Fibroblast of mammary gland (primary cell): ENCODE data around the gene LRRC8C.

Experiments
- DNase-seq: peaks from one replicate; pipeline ENCODE4 v3.0.0-alpha.2; 2010; ENCODE audit warnings: low read depth
- H3K4me3 ChIP-seq: 2 replicates; pipeline ENCODE4 v1.5.1; 2011; ENCODE audit warnings: low read depth, mild to moderate bottlenecking, low read length, moderate library complexity; ENCODE audit not compliant: control insufficient read depth
- TF ChIP-seq, protein P1 (sequence below): conservative IDR thresholded peaks from 2 replicates; pipeline ENCODE4 v1.5.1; 2011; ENCODE audit warnings: low read depth, low read length, inconsistent platforms; ENCODE audit not compliant: control insufficient read depth, insufficient read depth

The LRRC8C gene

DNA sequence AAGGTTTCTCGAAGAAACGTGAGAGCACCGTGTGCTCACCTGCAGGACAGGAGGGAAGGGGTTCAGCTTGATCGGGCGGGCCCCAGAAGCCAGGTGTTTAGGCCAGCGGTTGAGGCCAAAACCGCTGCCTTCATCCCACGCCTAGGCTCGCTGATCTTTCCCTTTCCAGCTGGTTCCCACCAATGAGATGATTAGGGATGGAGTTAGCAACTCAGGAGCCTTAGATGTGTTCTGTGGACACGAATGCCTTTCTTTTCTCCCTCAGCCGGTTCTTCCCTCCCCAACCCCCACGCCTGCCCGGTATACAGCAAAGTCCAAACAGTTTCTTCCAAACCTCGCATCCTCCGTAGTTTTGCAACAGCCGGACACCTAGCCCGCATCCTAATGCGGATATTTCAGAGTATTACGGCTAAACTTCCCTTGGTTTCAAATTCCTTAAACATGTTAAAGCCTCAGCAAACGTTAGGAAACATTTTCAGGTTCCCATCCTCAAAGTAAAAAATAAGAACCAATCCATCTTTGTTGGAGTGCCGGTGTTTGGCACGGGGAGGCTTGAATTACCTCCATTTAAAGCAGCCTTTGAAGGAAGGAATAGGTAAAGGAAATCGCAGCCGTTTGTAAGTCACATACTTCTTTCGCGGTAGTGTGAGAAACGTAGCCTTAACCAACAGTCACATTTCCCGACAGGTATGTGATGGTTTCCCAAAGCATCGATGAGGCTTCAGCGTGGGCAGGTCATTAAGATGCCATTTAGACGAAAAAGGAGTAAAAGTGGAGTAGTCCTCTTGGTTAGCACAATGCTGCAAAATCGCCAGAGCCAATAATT lies 1.1 kb downstream of the LRRC8C start:
- H3K4me3 ChIP-seq: peak overlapping the region; percentile 85
- TF ChIP-seq, protein P1, sequence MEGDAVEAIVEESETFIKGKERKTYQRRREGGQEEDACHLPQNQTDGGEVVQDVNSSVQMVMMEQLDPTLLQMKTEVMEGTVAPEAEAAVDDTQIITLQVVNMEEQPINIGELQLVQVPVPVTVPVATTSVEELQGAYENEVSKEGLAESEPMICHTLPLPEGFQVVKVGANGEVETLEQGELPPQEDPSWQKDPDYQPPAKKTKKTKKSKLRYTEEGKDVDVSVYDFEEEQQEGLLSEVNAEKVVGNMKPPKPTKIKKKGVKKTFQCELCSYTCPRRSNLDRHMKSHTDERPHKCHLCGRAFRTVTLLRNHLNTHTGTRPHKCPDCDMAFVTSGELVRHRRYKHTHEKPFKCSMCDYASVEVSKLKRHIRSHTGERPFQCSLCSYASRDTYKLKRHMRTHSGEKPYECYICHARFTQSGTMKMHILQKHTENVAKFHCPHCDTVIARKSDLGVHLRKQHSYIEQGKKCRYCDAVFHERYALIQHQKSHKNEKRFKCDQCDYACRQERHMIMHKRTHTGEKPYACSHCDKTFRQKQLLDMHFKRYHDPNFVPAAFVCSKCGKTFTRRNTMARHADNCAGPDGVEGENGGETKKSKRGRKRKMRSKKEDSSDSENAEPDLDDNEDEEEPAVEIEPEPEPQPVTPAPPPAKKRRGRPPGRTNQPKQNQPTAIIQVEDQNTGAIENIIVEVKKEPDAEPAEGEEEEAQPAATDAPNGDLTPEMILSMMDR: no peak
- peak; percentile 35 for DNase-seq

DNA sequence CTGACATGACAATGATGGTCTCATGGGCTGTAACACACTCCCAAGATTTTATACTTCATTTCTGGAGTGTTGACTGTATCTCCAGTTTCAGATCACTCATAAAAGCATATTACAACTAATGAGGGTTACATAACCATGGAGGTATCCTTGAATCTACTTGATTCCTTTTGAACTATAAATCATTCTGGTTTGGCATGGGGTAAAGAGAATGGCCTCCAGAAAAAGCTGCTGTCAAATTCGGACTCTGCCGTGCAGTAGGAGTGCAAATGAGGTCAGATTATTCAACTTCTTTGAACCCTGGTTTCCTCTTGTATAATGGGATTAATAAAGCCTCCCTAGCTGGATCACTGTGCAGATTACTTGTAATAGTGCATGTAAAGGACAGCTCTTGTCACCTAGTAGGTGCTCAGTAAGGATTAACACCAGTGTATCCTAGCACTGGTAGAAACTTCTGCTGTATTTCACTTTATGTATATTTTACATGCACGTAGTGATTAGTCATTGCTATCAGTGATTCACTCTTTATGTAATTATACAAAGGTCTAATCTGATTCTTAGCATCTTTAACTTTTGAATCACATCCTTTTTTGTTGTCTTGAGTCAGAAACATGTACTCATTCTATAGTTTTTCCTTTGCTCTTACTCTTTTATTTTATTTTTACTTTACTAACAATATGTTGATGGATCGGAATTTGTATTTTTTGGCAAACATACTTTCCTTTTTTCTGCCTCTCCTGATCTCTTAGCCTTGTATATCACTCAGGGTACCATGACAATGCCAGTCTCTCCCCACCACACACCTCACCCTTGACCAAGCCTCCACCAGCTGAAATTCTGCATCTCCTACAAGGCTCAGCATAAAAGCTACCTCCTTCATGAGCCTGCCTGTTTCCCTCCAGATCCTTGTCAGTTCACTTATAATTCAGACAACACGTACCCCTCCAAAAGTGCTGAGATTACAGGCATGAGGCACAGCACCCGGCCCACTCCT lies 3.2 kb downstream of the LRRC8C start:
- peak; percentile 71 for DNase-seq
- H3K4me3 ChIP-seq: peak overlapping the region; percentile 10
- TF ChIP-seq, protein P1: no peak

DNA sequence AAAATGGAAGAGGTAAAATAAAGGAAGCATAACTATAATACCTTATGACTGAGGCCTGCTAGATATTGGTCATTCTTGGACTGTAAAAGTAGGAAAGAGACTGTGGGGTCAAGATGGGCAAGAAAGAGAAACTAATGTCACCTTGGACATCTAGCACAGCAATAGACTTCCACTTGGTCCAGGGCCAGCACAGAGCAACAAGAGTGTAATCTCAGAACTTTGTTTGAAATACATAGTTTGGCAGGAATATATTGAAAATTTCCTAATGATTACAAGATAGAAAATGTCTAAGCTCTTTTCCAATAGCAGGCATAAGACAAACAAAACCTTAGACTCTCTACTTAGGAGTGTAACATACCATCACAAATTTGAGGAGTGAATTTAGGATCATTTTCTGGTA lies 4.6 kb downstream of the LRRC8C start:
- H3K4me3 ChIP-seq: no peak overlapping the region
- TF ChIP-seq, protein P1: no peak
- no peak for DNase-seq

DNA sequence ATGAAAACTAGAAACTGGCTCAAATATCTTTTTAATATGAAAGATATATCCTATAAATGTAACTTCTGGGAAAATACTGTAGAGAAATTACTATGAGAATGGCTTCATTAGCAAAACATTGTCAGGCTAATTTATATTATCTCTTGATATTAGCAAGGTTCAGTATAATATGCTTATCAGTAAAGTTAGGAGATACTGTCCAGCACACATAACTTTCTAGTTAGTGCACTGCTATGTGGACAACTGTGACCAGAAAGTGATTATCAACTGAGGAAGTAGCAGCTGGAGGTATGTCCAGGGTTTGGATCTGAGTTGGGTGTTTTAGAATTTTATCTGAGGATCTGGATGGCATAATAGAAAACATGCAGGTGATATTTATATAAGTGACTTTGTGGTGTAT lies 7.5 kb downstream of the LRRC8C start:
- TF ChIP-seq, protein P1: no peak
- H3K4me3 ChIP-seq: no peak overlapping the region
- DNase-seq: no peak

DNA sequence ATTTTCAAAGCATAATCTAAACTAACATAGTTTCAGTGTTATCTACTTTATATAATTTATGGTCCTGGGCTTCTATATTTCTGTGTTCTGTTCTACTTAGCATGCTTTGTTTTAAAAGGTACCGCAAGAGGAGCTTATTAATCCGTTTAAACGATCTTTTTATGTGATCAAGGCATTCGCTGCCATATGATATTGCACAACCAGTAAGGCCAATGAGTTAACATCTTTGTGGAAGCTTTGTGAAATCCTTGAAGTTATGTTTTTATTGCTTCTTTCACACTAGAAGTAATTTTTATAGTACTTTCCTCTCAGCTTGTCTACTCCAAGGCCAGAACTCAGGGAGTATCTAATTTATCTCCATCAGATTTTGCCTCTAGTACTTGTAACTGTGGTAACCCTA lies 8.9 kb downstream of the LRRC8C start:
- no peak overlapping the region for H3K4me3 ChIP-seq
- no peak for DNase-seq
- TF ChIP-seq, protein P1: no peak

DNA sequence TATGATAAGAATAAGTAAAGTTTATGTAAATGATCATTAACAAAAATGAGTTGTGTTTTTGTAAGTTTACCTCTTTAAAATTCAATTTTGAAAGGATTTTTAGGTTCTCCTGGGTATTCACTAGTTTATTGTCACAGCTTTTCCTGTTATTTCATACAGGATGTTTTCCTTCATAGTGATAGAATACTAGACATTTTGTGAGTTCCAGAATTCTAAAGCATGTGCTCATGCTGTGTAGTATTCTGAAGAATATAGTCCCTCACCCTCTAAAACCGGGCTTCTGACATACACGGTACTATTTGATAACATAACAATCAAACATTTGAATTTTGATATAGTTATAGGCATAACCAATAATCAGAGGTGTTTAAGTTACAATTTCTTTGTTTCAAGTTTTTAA lies 10.7 kb downstream of the LRRC8C start:
- H3K4me3 ChIP-seq: no peak overlapping the region
- TF ChIP-seq, protein P1: no peak
- DNase-seq: no peak
